B cell (primary cell): ENCODE measurements around the gene SEMA4C. TPM values are rescaled to one million over a fixed set of nuclear protein-coding genes. Genes with fewer than 3 reads are reported as not detected.

Source experiments
- ATAC-seq: fragments of 200-7000 bp; cut with Tn5 transposase; one replicate; pipeline ENCODE4 v1.10.0; 2021; ENCODE audit warnings: low read depth, mild to moderate bottlenecking, moderate number of reproducible peaks, moderate library complexity
- CTCF ChIA-PET: fragments of 350-600 bp; sonication (Branson Sonifier 250); formaldehyde crosslinking; loops from one replicate; lab custom pipeline; 2021; ENCODE audit warnings: antibody characterized with exemption, inconsistent platforms; lab: Charles Lee
- POLR2A ChIA-PET: fragments of 350-600 bp; sonication (Branson Sonifier 250); formaldehyde crosslinking; loops from one replicate; lab custom pipeline; 2021; ENCODE audit warnings: antibody characterized with exemption; lab: Charles Lee
- DNase-seq: peaks from one replicate; pipeline ENCODE4 v3.0.0; 2013
- H2AFZ ChIP-seq: 2 replicates; pipeline ENCODE4 v1.6.1; 2012; ENCODE audit warnings: mild to moderate bottlenecking, low read depth, low read length; ENCODE audit not compliant: insufficient read depth, poor library complexity, severe bottlenecking
- H3K27ac ChIP-seq, 2 donors: 1 replicate in 1 of 2; 2 replicates in 1 of 2; pipeline ENCODE4 v1.5.1; 2012 to 2013; ENCODE audit warnings: low read length in 2 of 2, mild to moderate bottlenecking in 2 of 2, moderate library complexity in 1 of 2
- H3K27me3 ChIP-seq, 4 experiments: fragments of 200-600 bp in 1 of 4; sonication (generic) in 1 of 4; replicated peaks in 1 of 4; 1 replicate in 2 of 4; 2 replicates in 2 of 4; pipeline versions ENCODE4 v1.6.1 to v1.7.0; 2013 to 2016; ENCODE audit warnings: low read length in 3 of 4, mild to moderate bottlenecking in 2 of 4, mixed read lengths in 1 of 4, moderate library complexity in 1 of 4; ENCODE audit not compliant: insufficient read depth in 4 of 4, control insufficient read depth in 3 of 4; ENCODE audit errors: control extremely low read depth in 1 of 4
- H3K36me3 ChIP-seq, 2 experiments: replicated peaks in 1 of 2; 1 replicate in 1 of 2; 2 replicates in 1 of 2; pipeline versions ENCODE4 v1.6.1 to v1.7.1; 2013; ENCODE audit warnings: low read length in 1 of 2; ENCODE audit not compliant: insufficient read depth in 2 of 2, control insufficient read depth in 1 of 2; ENCODE audit errors: control extremely low read depth in 1 of 2, extremely low read depth in 1 of 2
- H3K4me1 ChIP-seq, 2 donors: fragments of 200-600 bp in 1 of 2; sonication (generic) in 1 of 2; 1 replicate in 1 of 2; 2 replicates in 1 of 2; pipeline versions ENCODE4 v1.5.1 to v1.6.1; 2013 to 2017; ENCODE audit warnings: low read length in 2 of 2; ENCODE audit not compliant: control insufficient read depth in 2 of 2, insufficient read depth in 2 of 2
- H3K4me2 ChIP-seq: replicated peaks from 2 replicates; pipeline ENCODE3; 2012; ENCODE audit warnings: mild to moderate bottlenecking, low read depth, low read length; ENCODE audit not compliant: poor library complexity, severe bottlenecking
- H3K4me3 ChIP-seq, 5 experiments: fragments of 200-600 bp in 1 of 5; sonication (generic) in 1 of 5; 1 replicate in 3 of 5; 2 replicates in 2 of 5; pipeline versions ENCODE4 v1.5.1 to v1.7.0; 2011 to 2016; ENCODE audit warnings: low read length in 4 of 5, mild to moderate bottlenecking in 4 of 5, low read depth in 2 of 5, control low read depth in 1 of 5, moderate library complexity in 1 of 5; ENCODE audit not compliant: insufficient read depth in 1 of 5; ENCODE audit errors: control extremely low read depth in 1 of 5, extremely low read depth in 1 of 5
- H3K79me2 ChIP-seq: fragments of 200-600 bp; sonication (generic); one replicate; pipeline ENCODE4 v1.6.0; 2016; ENCODE audit warnings: low read length; ENCODE audit not compliant: control insufficient read depth, insufficient read depth
- H3K9ac ChIP-seq: fragments of 200-600 bp; sonication (generic); 2 replicates; pipeline ENCODE4 v1.6.1; 2017; ENCODE audit warnings: mild to moderate bottlenecking, low read length, moderate library complexity
- H3K9me3 ChIP-seq, 3 donors: one replicate each; pipeline versions ENCODE4 v1.6.1 to v1.7.1; 2013; ENCODE audit warnings: low read length in 2 of 3; ENCODE audit not compliant: control insufficient read depth in 2 of 3, insufficient read depth in 1 of 3; ENCODE audit errors: control extremely low read depth in 1 of 3
- H4K20me1 ChIP-seq: 2 replicates; pipeline ENCODE4 v1.6.0; 2012; ENCODE audit warnings: mild to moderate bottlenecking, low read length; ENCODE audit not compliant: insufficient read depth, control insufficient read depth, poor library complexity, severe bottlenecking
- H3K27ac Mint-ChIP-seq: one replicate; pipeline ENCODE4 v1.8.0; 2021; ENCODE audit warnings: mixed read lengths
- H3K27me3 Mint-ChIP-seq: one replicate; pipeline ENCODE4 v1.8.0; 2021; ENCODE audit warnings: mixed read lengths
- H3K4me1 Mint-ChIP-seq: one replicate; pipeline ENCODE4 v1.8.0; 2021; ENCODE audit warnings: mixed read lengths
- H3K4me3 Mint-ChIP-seq: one replicate; pipeline ENCODE4 v1.8.0; 2021; ENCODE audit warnings: mixed read lengths
- H3K9me3 Mint-ChIP-seq: one replicate; pipeline ENCODE4 v1.8.0; 2022; ENCODE audit warnings: mixed read lengths; ENCODE audit not compliant: insufficient read depth
- CTCF ChIP-seq: fragments of 200-600 bp; IDR thresholded peaks from one replicate; pipeline ENCODE4 v1.8.0; 2022; ENCODE audit warnings: antibody characterized with exemption, mild to moderate bottlenecking
- EZH2 ChIP-seq: IDR thresholded peaks from 2 replicates; pipeline ENCODE4 v1.6.1; 2012; ENCODE audit warnings: borderline replicate concordance, low read depth, mild to moderate bottlenecking, moderate library complexity, low read length; ENCODE audit not compliant: insufficient read depth, poor library complexity, severe bottlenecking
- WGBS: methylation state at CpG from one replicate; pipeline ENCODE4 v1.1.5; 2013; ENCODE audit warnings: missing lambda C conversion rate; ENCODE audit not compliant: insufficient coverage; 5-methylcytosine and 5-hydroxymethylcytosine counted together
- intact Hi-C: fragments of 100-400 bp; cut with micrococcal nuclease; formaldehyde crosslinking; loops from one replicate; pipeline ENCODE4 v1.10.0; 2022
- polyA plus RNA-seq: library from polyadenylated mRNA; depleted of rRNA; stranded (reverse); fragments of >200 nt; gene quantifications from 2 replicates; pipeline ENCODE4 v1.2.3, GENCODE V29; 2012
- total RNA-seq, 2 donors: library from RNA; stranded (reverse); fragments of 120-200 nt in 1 of 2; gene quantifications; 1 replicate in 1 of 2; 2 replicates in 1 of 2; pipeline versions ENCODE4 v1.2.3 to v1.2.4, GENCODE V29; 2013 to 2022

Gene SEMA4C
- total and polyA plus RNA-seq, 2 donors (not counting 1 experiment from before 2014, with no cell fraction given), result 0.28 to 0.94 TPM

- DNase-seq (peak; percentile 96), ATAC-seq (peak; percentile 91)
- Histone ChIP-seq H3K4me1 (peaks cover 34 to 37% of the 10 kb centered on the region in 2 donors), H4K20me1 (peaks cover 43% of the 10 kb centered on the region), H3K36me3 (peaks cover 0 to 13% of the 10 kb centered on the region in 2 experiments), H3K27ac (peak within 1 kb of the TSS; percentile 19 to 76), H3K79me2 (peaks cover 45% of the 10 kb centered on the region), H2AFZ (peak within 1 kb of the TSS; percentile 99), H3K27me3 (no peaks in the 10 kb centered on the region), H3K9ac (peak within 1 kb of the TSS; percentile 89), H3K9me3 (no peaks in the 10 kb centered on the region), H3K4me3 (peak within 1 kb of the TSS; percentile 59 to 95 (median 81)), H3K4me2 (peak within 1 kb of the TSS; percentile 87)
- WGBS, result under 1% methylated on average over 103 of the region's 103 CpGs
- Mint-ChIP-seq H3K4me3 (peak within 1 kb of the TSS; percentile 93), H3K4me1 (peaks cover 57% of the 10 kb centered on the region), H3K9me3 (no peaks in the 10 kb centered on the region), H3K27ac (peak within 1 kb of the TSS; percentile 93), H3K27me3 (no peaks in the 10 kb centered on the region)
- intact Hi-C loops, result loop anchor here (1.0 to 5.0 kb wide), 8 partner anchors 10 to 479 kb away; partner anchors contain the start of genes ANKRD39, ARID5A, CNNM4 and KANSL3
- TF ChIP-seq EZH2 (no peak), CTCF (peak; percentile 73)
- ChIA-PET POLR2A (interaction anchor here (0.5 to 2.3 kb wide), 9 partner anchors 10 to 670 kb away, joined by 3 to 14 read pairs (median 6); partner anchors contain the start of genes ANKRD39, CNNM4 and KANSL3), CTCF (interaction anchor here (0.7 to 3.8 kb wide), 14 partner anchors 10 to 608 kb away, joined by 3 to 29 read pairs (median 4); partner anchors contain the start of genes ANKRD39, CNNM4 and STARD7)
Observed at GRCh38 chr2:96816127-96816835, 53.6 kb downstream of the SEMA4C start, which contains the start of gene CNNM3. CNNM3 (plus strand) TSS chr2:96816268; CDS start chr2:96816278, 10 bp downstream.
